Adrenal gland (tissue), 5 donors: ENCODE data around the gene CASTOR1.

Experiments
- POLR2A ChIP-seq, 2 donors: fragments of 450-650 bp; IDR thresholded peaks; one replicate each; pipeline ENCODE4 v1.6.1; 2017; ENCODE audit warnings: antibody characterized with exemption in 2 of 2, mild to moderate bottlenecking in 2 of 2, moderate library complexity in 1 of 2
- TF ChIP-seq, protein P1 (sequence below), 6 experiments: fragments of 450-650 bp in 4 of 6; fragments of 200-600 bp in 2 of 6; sonication (generic) in 1 of 6; IDR thresholded peaks; 1 replicate in 5 of 6; 2 replicates in 1 of 6; pipeline versions ENCODE4 v1.5.1 to v1.8.0; 2016 to 2021; ENCODE audit warnings: antibody characterized with exemption in 6 of 6, mild to moderate bottlenecking in 2 of 6, moderate library complexity in 1 of 6
- donor health status: DM: no; HTN: no; CAD: no.

DNA sequence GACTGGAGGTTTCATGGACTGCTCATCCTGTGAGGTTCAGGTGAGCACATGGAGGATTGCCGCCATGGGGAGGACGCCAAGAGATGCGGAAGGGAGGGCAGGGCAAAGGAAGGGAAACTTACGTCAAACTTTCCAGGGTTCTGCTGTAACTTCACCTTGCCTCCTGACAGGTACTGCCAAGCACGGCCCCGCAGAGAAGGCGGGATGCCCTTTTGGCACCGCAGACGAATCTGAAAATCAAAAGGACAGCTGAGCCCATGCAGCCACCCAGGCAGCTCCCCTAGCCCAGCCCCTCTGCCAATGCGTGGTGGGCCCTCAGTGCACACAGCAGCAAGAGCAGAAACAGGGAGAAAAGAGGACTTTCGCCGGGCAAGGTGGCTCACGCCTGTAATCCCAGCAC, 10.0 kb upstream of the CASTOR1 start:
- TF ChIP-seq POLR2A (IDR thresholded peaks at IDR 0.05), result no peak
- TF ChIP-seq, protein P1, sequence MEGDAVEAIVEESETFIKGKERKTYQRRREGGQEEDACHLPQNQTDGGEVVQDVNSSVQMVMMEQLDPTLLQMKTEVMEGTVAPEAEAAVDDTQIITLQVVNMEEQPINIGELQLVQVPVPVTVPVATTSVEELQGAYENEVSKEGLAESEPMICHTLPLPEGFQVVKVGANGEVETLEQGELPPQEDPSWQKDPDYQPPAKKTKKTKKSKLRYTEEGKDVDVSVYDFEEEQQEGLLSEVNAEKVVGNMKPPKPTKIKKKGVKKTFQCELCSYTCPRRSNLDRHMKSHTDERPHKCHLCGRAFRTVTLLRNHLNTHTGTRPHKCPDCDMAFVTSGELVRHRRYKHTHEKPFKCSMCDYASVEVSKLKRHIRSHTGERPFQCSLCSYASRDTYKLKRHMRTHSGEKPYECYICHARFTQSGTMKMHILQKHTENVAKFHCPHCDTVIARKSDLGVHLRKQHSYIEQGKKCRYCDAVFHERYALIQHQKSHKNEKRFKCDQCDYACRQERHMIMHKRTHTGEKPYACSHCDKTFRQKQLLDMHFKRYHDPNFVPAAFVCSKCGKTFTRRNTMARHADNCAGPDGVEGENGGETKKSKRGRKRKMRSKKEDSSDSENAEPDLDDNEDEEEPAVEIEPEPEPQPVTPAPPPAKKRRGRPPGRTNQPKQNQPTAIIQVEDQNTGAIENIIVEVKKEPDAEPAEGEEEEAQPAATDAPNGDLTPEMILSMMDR (IDR thresholded peaks at IDR 0.05), result no peak
